Measurements from ENCODE around the gene PTPN6. TPM values are rescaled to one million over a fixed set of nuclear protein-coding genes. Genes with fewer than 3 reads are reported as not detected.

PTPN6 gene
- total RNA-seq, 2 experiments from 2014 or later, result 37.1 to 116 TPM

GRCh38 chr12:6961695-6962284 lies 10.6 kb downstream of the PTPN6 start:
- H3K9me3 ChIP-seq (ENCODE audit: low read length), result no peaks in the 10 kb centered on the region
- peaks cover 81% of the 10 kb centered on the region for H3K4me1 ChIP-seq (ENCODE audit: insufficient read depth, low read length, poor library complexity, severe bottlenecking)
- no peaks in the 10 kb centered on the region for H4K20me1 ChIP-seq (ENCODE audit: insufficient read depth, low read length)
- no peaks in the 10 kb centered on the region for H3K79me2 ChIP-seq (ENCODE audit: insufficient read depth, low read depth, low read length)
- intact Hi-C loops (cut with micrococcal nuclease; ENCODE audit: unreplicated experiment), result loop anchor here (5.0 kb wide), 1 partner anchor 89 kb away; the partner anchor contains the start of gene SPSB2
- peak overlapping the region; percentile 75 for H3K4me2 ChIP-seq (ENCODE audit: low read length)
- no TSS peak for BruUV-seq (replicated peaks)
- peak overlapping the region; percentile 3 for H3K4me3 ChIP-seq (ENCODE audit: low read depth, low read length, poor library complexity, severe bottlenecking)
- peak; percentile 67 for DNase-seq (ENCODE audit: low spot score)
- TF ChIP-seq EZH2phosphoT487 (IDR thresholded peaks at IDR 0.05; ENCODE audit: borderline replicate concordance, low read depth, low read length) (no peak), CTCF (conservative IDR thresholded peaks at IDR 0.05; ENCODE audit: low read length) (peak; percentile 71)
- ChIA-PET POLR2A (interaction anchor here (0.8 to 9.3 kb wide), 5 partner anchors 11 to 678 kb away, joined by 3 to 155 read pairs (median 3); partner anchors contain the start of genes C12orf57, PTPN6, RNU7-1 and USP5), CTCF (ENCODE audit: unreplicated experiment) (interaction anchor here (0.6 to 10.6 kb wide), 2 partner anchors 13 to 16 kb away, joined by 3 to 110 read pairs; partner anchors contain the start of genes C12orf57 and RNU7-1)
- H3K27ac ChIP-seq (ENCODE audit: low read depth, low read length, poor library complexity, severe bottlenecking), result peak overlapping the region; percentile 39
- peaks cover 32% of the 10 kb centered on the region for H3K36me3 ChIP-seq (ENCODE audit: insufficient read depth, low read length)
- 0 out of 2 replicates have a peak overlapping the region, but pooled peaks have one; percentile 5 for H2AFZ ChIP-seq (ENCODE audit: low read length)
- no peaks in the 10 kb centered on the region for H3K9me2 ChIP-seq (ENCODE audit: insufficient read depth, low read length)

- ChIA-PET POLR2A (interaction anchor here (0.8 to 9.3 kb wide), 5 partner anchors 11 to 678 kb away, joined by 3 to 155 read pairs (median 3); partner anchors contain the start of genes C12orf57, PTPN6, RNU7-1 and USP5), CTCF (ENCODE audit: unreplicated experiment) (interaction anchor here (10.6 kb wide), 1 partner anchor 17 kb away, joined by 110 read pairs; the partner anchor contains the start of genes C12orf57 and RNU7-1)
- TF ChIP-seq EZH2phosphoT487 (IDR thresholded peaks at IDR 0.05; ENCODE audit: borderline replicate concordance, low read depth, low read length) (no peak), CTCF (conservative IDR thresholded peaks at IDR 0.05; ENCODE audit: low read length) (peak; percentile 29)
- intact Hi-C loops (cut with micrococcal nuclease; ENCODE audit: unreplicated experiment), result loop anchor here (5.0 kb wide), 1 partner anchor 90 kb away; the partner anchor contains the start of gene SPSB2
- no TSS peak for BruUV-seq (replicated peaks)
- Histone ChIP-seq H3K4me2 (ENCODE audit: low read length) (peak overlapping the region; percentile 75), H3K4me3 (ENCODE audit: low read depth, low read length, poor library complexity, severe bottlenecking) (no peak overlapping the region), H3K4me1 (ENCODE audit: insufficient read depth, low read length, poor library complexity, severe bottlenecking) (peaks cover 78% of the 10 kb centered on the region), H3K36me3 (ENCODE audit: insufficient read depth, low read length) (peaks cover 38% of the 10 kb centered on the region), H3K9me3 (ENCODE audit: low read length) (no peaks in the 10 kb centered on the region), H2AFZ (ENCODE audit: low read length) (0 out of 2 replicates have a peak overlapping the region, but pooled peaks have one; percentile 5), H3K27ac (ENCODE audit: low read depth, low read length, poor library complexity, severe bottlenecking) (no peak overlapping the region), H4K20me1 (ENCODE audit: insufficient read depth, low read length) (no peaks in the 10 kb centered on the region), H3K79me2 (ENCODE audit: insufficient read depth, low read depth, low read length) (peaks cover under 1% of the 10 kb centered on the region; the same call in 1 of the 2 replicates), H3K9me2 (ENCODE audit: insufficient read depth, low read length) (no peaks in the 10 kb centered on the region)
- DNase-seq (ENCODE audit: low spot score), result no peak
Measured at GRCh38 chr12:6962285-6963015, 11.3 kb downstream of the PTPN6 start.
